ENCODE results near the gene RHBDL3. TPM values are rescaled to one million over a fixed set of nuclear protein-coding genes. Genes with fewer than 3 reads are reported as not detected.

The RHBDL3 gene
- total RNA-seq, 4 donors from 2014 or later: 0.30 TPM; not detected in 3

DNA sequence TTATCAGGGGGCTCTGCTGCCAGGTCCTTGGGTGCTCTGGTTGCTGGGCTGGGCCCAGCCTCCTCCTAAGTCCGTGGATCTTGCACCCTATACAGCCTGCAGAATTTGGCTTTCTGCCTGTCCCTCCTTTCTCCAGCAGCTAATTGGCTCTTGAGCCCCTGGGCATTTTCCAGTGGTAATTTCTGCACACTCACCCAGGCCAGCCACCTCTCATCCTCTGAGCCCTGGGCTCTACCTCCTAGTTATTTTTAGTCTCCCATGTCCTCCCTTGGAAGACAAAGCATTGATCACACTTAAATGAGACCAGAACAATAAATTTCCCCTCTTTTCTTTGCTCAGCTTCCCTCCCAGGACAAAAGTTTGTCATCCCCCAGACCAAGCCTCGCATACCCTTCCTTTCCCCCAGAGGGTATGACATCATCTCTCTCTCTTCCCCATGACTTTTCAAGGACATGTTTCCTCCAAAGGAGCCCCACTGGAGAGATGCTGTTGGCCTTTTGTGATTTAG, 38.2 kb downstream of the RHBDL3 start:
- no peak for DNase-seq (ENCODE audit: low spot score in 2 of 2)
- Histone ChIP-seq H3K27me3 (no peaks in the 10 kb centered on the region), H3K27ac (no peak overlapping the region), H3K36me3 (no peaks in the 10 kb centered on the region), H3K4me3 (no peak overlapping the region), H3K9me3 (no peaks in the 10 kb centered on the region), H3K4me1 (no peaks in the 10 kb centered on the region)
- TF ChIP-seq, protein P1, sequence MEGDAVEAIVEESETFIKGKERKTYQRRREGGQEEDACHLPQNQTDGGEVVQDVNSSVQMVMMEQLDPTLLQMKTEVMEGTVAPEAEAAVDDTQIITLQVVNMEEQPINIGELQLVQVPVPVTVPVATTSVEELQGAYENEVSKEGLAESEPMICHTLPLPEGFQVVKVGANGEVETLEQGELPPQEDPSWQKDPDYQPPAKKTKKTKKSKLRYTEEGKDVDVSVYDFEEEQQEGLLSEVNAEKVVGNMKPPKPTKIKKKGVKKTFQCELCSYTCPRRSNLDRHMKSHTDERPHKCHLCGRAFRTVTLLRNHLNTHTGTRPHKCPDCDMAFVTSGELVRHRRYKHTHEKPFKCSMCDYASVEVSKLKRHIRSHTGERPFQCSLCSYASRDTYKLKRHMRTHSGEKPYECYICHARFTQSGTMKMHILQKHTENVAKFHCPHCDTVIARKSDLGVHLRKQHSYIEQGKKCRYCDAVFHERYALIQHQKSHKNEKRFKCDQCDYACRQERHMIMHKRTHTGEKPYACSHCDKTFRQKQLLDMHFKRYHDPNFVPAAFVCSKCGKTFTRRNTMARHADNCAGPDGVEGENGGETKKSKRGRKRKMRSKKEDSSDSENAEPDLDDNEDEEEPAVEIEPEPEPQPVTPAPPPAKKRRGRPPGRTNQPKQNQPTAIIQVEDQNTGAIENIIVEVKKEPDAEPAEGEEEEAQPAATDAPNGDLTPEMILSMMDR (IDR thresholded peaks at IDR 0.05): no peak
- TF ChIP-seq EP300 (IDR thresholded peaks at IDR 0.05): no peak
- no peak for TF ChIP-seq POLR2A (IDR thresholded peaks at IDR 0.05)
- 51 to 55% methylated on average over 2 of the region's 2 CpGs for WGBS, 2 donors

- Histone ChIP-seq H3K27me3 (no peaks in the 10 kb centered on the region), H3K9me3 (no peaks in the 10 kb centered on the region), H3K36me3 (no peaks in the 10 kb centered on the region), H3K27ac (no peak overlapping the region), H3K4me1 (no peaks in the 10 kb centered on the region), H3K4me3 (no peak overlapping the region)
- TF ChIP-seq POLR2A (IDR thresholded peaks at IDR 0.05) (no peak), EP300 (IDR thresholded peaks at IDR 0.05) (no peak)
- TF ChIP-seq, protein P1 (IDR thresholded peaks at IDR 0.05): no peak
- no peak for DNase-seq (ENCODE audit: low spot score in 2 of 2)
- WGBS, 2 donors: 71 to 73% methylated on average over 9 of the region's 9 CpGs
These were observed 39.4 kb downstream of the RHBDL3 start for GRCh38 chr17:32305049-32305448.

DNA sequence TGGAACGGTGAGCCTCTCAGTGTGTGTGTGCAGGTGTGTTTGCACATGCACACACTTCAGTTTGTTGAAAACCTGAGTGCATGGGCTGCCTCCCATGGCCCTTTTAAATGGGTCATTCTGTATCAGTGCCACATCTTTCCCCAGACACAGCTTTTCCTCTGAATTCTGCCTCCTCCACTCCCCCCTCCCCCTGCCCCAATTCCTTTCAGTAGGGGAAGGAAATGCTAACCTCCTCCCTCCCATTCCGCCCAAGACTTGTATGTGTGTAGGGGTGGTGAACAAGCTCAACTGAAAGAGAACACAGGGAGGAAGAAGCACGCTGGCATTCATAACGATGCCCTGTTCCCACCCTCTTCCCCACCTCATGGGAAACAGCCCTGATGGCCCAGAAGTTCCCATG, 42.0 kb downstream of the RHBDL3 start:
- Histone ChIP-seq H3K4me1 (peaks cover 0 to 8% (median 0%) of the 10 kb centered on the region in 4 donors), H3K36me3 (no peaks in the 10 kb centered on the region), H3K9me3 (no peaks in the 10 kb centered on the region), H3K27me3 (no peaks in the 10 kb centered on the region), H3K27ac (no peak overlapping the region), H3K4me3 (no peak overlapping the region)
- 62 to 77% methylated on average over 4 of the region's 4 CpGs for WGBS, 2 donors
- TF ChIP-seq POLR2A (IDR thresholded peaks at IDR 0.05) (no peak), EP300 (IDR thresholded peaks at IDR 0.05) (no peak)
- TF ChIP-seq, protein P1 (IDR thresholded peaks at IDR 0.05): no peak
- DNase-seq (ENCODE audit: low spot score in 2 of 2): no peak

- H3K27ac ChIP-seq: no peak overlapping the region
- peak overlapping the region in 2 of 4 donors; percentile 9 to 28 for H3K4me3 ChIP-seq
- peaks cover 0 to 8% (median 0%) of the 10 kb centered on the region in 4 donors for H3K4me1 ChIP-seq
- no peaks in the 10 kb centered on the region for H3K36me3 ChIP-seq
- DNase-seq (ENCODE audit: low spot score in 2 of 2): no peak
- H3K9me3 ChIP-seq: no peaks in the 10 kb centered on the region
- TF ChIP-seq EP300 (IDR thresholded peaks at IDR 0.05): no peak
- TF ChIP-seq POLR2A (IDR thresholded peaks at IDR 0.05): no peak
- TF ChIP-seq, protein P1 (IDR thresholded peaks at IDR 0.05): no peak
- WGBS, 2 donors: 11 to 15% methylated on average over 9 of the region's 9 CpGs
- H3K27me3 ChIP-seq: no peaks in the 10 kb centered on the region
These were observed 45.5 kb downstream of the RHBDL3 start for GRCh38 chr17:32311028-32311536.

DNA sequence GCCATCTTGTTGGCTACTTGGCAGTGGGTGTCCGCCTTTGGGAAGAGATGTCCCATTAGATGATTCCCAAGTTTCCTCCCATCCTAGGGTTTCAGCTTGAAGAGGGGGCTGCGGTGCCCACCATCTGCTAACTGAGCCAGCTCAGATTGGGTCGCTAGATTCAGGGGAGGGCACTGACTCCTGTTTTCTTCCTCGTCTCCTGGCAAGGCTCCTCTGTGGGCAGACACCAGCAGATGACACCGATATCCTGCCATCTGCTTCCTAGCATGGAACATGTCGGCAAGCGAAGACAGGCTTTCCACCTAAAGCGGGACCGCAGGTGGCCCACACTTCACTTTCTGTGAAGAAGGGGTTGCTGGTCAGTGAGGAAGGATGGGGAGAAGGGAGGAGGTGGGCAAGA, 49.0 kb downstream of the RHBDL3 start:
- Histone ChIP-seq H3K27me3 (no peaks in the 10 kb centered on the region), H3K36me3 (no peaks in the 10 kb centered on the region), H3K9me3 (no peaks in the 10 kb centered on the region), H3K4me1 (peaks cover 0 to 8% (median 0%) of the 10 kb centered on the region in 4 donors), H3K27ac (no peak overlapping the region), H3K4me3 (no peak overlapping the region)
- TF ChIP-seq, protein P1 (IDR thresholded peaks at IDR 0.05): no peak
- 87 to 88% methylated on average over 9 of the region's 9 CpGs for WGBS, 2 donors
- DNase-seq (ENCODE audit: low spot score in 2 of 2): no peak

All from tibial nerve (tissue), 4 donors.